Neural progenitor cell (in vitro differentiated cells): Measurements from ENCODE around the gene ZNF319.

Source experiments
- CTCF ChIP-seq: fragments of 200-600 bp; sonication (generic); IDR thresholded peaks from 2 replicates; pipeline ENCODE4 v1.5.1; 2017; ENCODE audit warnings: antibody characterized with exemption, mild to moderate bottlenecking
- EZH2phosphoT487 ChIP-seq: fragments of 200-600 bp; sonication (generic); IDR thresholded peaks from 2 replicates; pipeline ENCODE4 v1.6.1; 2017; ENCODE audit warnings: antibody characterized with exemption

GRCh38 chr16:57960826-57961472 lies 39.5 kb downstream of the ZNF319 start:
- TF ChIP-seq EZH2phosphoT487 = no peak
- TF ChIP-seq CTCF = no peak
